Loucy (cell line): ENCODE results near the gene FOXO6.

Experiments used
- H2AFZ ChIP-seq: fragments of 200-600 bp; sonication (generic); 2 replicates; pipeline ENCODE4 v1.6.0; 2016; ENCODE audit warnings: antibody characterized with exemption, mild to moderate bottlenecking, low read length, moderate library complexity
- H3F3A ChIP-seq: fragments of 200-600 bp; 2 replicates; pipeline ENCODE4 v1.6.0; 2016; ENCODE audit warnings: antibody characterized with exemption, low read depth, mild to moderate bottlenecking
- H3K27me3 ChIP-seq: fragments of 200-600 bp; sonication (generic); 2 replicates; pipeline ENCODE4 v1.6.1; 2014; ENCODE audit warnings: low read length, mild to moderate bottlenecking; ENCODE audit not compliant: insufficient read depth, poor library complexity, severe bottlenecking
- H3K36me3 ChIP-seq: fragments of 200-600 bp; sonication (generic); 2 replicates; pipeline ENCODE4 v1.6.1; 2016; ENCODE audit warnings: low read length; ENCODE audit not compliant: insufficient read depth
- H3K4me1 ChIP-seq: fragments of 200-600 bp; sonication (generic); 2 replicates; pipeline ENCODE4 v1.5.1; 2014; ENCODE audit warnings: low read length, mild to moderate bottlenecking; ENCODE audit not compliant: insufficient read depth, poor library complexity, severe bottlenecking
- H3K4me2 ChIP-seq: fragments of 200-600 bp; sonication (generic); 2 replicates; pipeline ENCODE4 v1.6.0; 2014; ENCODE audit warnings: antibody characterized with exemption, low read length, low read depth, mild to moderate bottlenecking; ENCODE audit not compliant: poor library complexity, severe bottlenecking
- H3K4me3 ChIP-seq: fragments of 200-600 bp; sonication (generic); 2 replicates; pipeline ENCODE4 v1.5.1; 2014; ENCODE audit warnings: low read length, mild to moderate bottlenecking, mixed read lengths; ENCODE audit not compliant: poor library complexity, severe bottlenecking
- H3K79me2 ChIP-seq: fragments of 200-600 bp; sonication (generic); 2 replicates; pipeline ENCODE4 v1.6.1; 2014; ENCODE audit warnings: low read length; ENCODE audit not compliant: insufficient read depth
- H3K9ac ChIP-seq: fragments of 200-600 bp; sonication (generic); 2 replicates; pipeline ENCODE4 v1.6.0; 2014; ENCODE audit warnings: mild to moderate bottlenecking, low read depth, low read length, moderate library complexity; ENCODE audit not compliant: poor library complexity, severe bottlenecking
- H3K9me2 ChIP-seq: fragments of 200-600 bp; sonication (generic); replicated peaks from 2 replicates; pipeline ENCODE4 v1.6.1; 2016; ENCODE audit warnings: low read depth, low read length, mixed read lengths
- H3K9me3 ChIP-seq: fragments of 200-600 bp; sonication (generic); 2 replicates; pipeline ENCODE4 v1.6.1; 2014; ENCODE audit warnings: mild to moderate bottlenecking, antibody characterized with exemption, low read length, low read depth; ENCODE audit not compliant: insufficient read depth
- H4K20me1 ChIP-seq: fragments of 200-600 bp; sonication (generic); 2 replicates; pipeline ENCODE4 v1.6.0; 2014; ENCODE audit warnings: antibody characterized with exemption, low read length, mild to moderate bottlenecking; ENCODE audit not compliant: insufficient read depth, poor library complexity, severe bottlenecking
- EZH2phosphoT487 ChIP-seq: fragments of 200-600 bp; IDR thresholded peaks from 2 replicates; pipeline ENCODE4 v1.6.1; 2018; ENCODE audit warnings: antibody characterized with exemption, mild to moderate bottlenecking, moderate library complexity, borderline replicate concordance
- TF ChIP-seq, protein P1 (sequence below): fragments of 200-600 bp; sonication (generic); conservative IDR thresholded peaks from 2 replicates; pipeline ENCODE4 v1.5.1; 2014; ENCODE audit warnings: mild to moderate bottlenecking, antibody characterized with exemption, low read length

FOXO6 gene

DNA sequence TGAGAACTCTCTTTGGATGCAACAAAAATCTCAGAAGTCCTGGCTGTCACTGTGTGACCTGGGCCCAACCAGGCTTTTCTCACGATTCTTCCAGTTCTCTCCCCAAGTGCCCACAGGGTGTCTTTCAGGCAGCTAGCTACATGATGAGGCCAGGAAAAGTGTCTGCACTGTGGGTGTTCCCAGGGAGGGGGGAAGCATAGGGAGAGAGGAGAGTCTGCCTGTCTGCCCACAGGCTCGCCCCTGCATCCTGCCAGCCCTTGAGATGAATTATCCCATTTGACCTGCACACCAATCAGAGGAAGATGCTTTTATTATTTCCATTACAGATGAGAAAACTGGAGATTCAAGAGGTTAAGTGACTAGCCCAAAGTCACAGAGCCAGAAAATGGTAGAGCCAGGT lies 27.8 kb downstream of the FOXO6 start:
- TF ChIP-seq, protein P1, sequence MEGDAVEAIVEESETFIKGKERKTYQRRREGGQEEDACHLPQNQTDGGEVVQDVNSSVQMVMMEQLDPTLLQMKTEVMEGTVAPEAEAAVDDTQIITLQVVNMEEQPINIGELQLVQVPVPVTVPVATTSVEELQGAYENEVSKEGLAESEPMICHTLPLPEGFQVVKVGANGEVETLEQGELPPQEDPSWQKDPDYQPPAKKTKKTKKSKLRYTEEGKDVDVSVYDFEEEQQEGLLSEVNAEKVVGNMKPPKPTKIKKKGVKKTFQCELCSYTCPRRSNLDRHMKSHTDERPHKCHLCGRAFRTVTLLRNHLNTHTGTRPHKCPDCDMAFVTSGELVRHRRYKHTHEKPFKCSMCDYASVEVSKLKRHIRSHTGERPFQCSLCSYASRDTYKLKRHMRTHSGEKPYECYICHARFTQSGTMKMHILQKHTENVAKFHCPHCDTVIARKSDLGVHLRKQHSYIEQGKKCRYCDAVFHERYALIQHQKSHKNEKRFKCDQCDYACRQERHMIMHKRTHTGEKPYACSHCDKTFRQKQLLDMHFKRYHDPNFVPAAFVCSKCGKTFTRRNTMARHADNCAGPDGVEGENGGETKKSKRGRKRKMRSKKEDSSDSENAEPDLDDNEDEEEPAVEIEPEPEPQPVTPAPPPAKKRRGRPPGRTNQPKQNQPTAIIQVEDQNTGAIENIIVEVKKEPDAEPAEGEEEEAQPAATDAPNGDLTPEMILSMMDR: no peak
- TF ChIP-seq EZH2phosphoT487: no peak
- Histone ChIP-seq H3K36me3 (no peaks in the 10 kb centered on the region), H3K9ac (no peak overlapping the region), H3K79me2 (no peaks in the 10 kb centered on the region), H3K9me2 (no peaks in the 10 kb centered on the region), H3K4me3 (no peak overlapping the region), H2AFZ (no peak overlapping the region), H3K4me2 (no peak overlapping the region), H4K20me1 (no peaks in the 10 kb centered on the region), H3K9me3 (no peaks in the 10 kb centered on the region), H3K4me1 (peaks cover 16% of the 10 kb centered on the region), H3K27me3 (no peaks in the 10 kb centered on the region), H3F3A (no peaks in the 10 kb centered on the region)

DNA sequence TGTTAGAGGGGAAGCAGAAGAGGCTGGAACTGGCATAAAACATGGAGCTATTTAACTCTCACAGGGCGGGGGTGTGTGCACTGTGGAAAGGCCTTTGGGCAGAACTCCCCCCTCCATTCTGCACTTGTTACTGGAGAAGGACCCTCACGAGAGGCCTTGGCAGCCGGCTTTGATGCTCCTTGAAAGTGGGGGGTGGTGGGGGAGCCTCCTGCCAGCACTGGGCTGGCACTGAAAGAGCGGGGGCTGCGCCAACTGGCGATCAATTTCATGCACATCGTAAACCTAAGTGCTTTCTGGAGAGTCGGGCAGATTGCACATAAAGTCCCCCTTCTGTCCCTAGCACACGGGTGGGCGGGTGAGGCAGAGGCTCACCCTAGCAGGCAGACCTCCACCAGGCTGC lies 28.9 kb downstream of the FOXO6 start:
- Histone ChIP-seq H3K27me3 (no peaks in the 10 kb centered on the region), H3K36me3 (no peaks in the 10 kb centered on the region), H2AFZ (no peak overlapping the region), H3K9ac (no peak overlapping the region), H3K79me2 (no peaks in the 10 kb centered on the region), H4K20me1 (no peaks in the 10 kb centered on the region), H3K4me3 (no peak overlapping the region), H3K9me2 (no peaks in the 10 kb centered on the region), H3K4me2 (no peak overlapping the region), H3K4me1 (peaks cover 20% of the 10 kb centered on the region), H3K9me3 (no peaks in the 10 kb centered on the region), H3F3A (no peaks in the 10 kb centered on the region)
- TF ChIP-seq EZH2phosphoT487: no peak
- TF ChIP-seq, protein P1: no peak

DNA sequence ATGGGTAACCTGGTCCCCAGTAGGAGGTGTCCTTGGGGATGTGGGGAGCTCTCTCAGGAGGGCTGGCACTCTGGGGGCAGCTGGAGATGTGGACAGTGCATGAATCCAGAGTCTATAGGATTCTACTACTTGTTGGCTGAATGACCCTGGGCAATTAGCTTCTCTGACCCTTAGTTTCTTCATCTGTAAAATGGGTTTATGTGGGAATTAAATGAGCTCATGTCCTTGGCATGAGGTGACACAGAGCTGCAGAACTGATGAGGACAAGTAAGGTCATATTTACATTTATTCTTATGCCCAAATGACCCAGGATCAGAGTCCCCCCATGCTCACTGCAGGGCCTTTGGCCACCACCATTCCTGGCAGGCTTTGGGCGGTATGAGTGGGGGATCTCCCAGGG lies 29.3 kb downstream of the FOXO6 start:
- no peaks in the 10 kb centered on the region for H3K9me3 ChIP-seq
- no peak overlapping the region for H3K4me3 ChIP-seq
- no peak overlapping the region for H3K4me2 ChIP-seq
- H3K27me3 ChIP-seq: no peaks in the 10 kb centered on the region
- H3K9me2 ChIP-seq: no peaks in the 10 kb centered on the region
- no peaks in the 10 kb centered on the region for H4K20me1 ChIP-seq
- TF ChIP-seq EZH2phosphoT487: no peak
- TF ChIP-seq, protein P1: no peak
- peaks cover 24% of the 10 kb centered on the region for H3K4me1 ChIP-seq
- no peak overlapping the region for H2AFZ ChIP-seq
- H3F3A ChIP-seq: no peaks in the 10 kb centered on the region
- no peaks in the 10 kb centered on the region for H3K36me3 ChIP-seq
- H3K79me2 ChIP-seq: no peaks in the 10 kb centered on the region
- H3K9ac ChIP-seq: no peak overlapping the region
